ENCODE measurements around the gene SLC30A9.

Gene SLC30A9

GRCh38 chr4:42136371-42136770 lies 146.0 kb downstream of the SLC30A9 start:
- DNase-seq (ENCODE audit: low read depth): no peak

Measured in activated T-cell treated with anti-CD3 and anti-CD28 coated beads for 1 hour (primary cell).